Activated T-helper 2 cell treated with anti-CD3 and anti-CD28 coated beads, Interferon-gamma antibody, Interleukin-2, Interleukin-4, amounts not matched to agents 10 μg/mL and 5 μg/mL and 100 μg/mL, durations not matched to agents 14 hours and 24 hours and 36 hours (primary cell): ENCODE measurements around the gene CALCB. TPM values are rescaled to one million over a fixed set of nuclear protein-coding genes. Genes with fewer than 3 reads are reported as not detected.
"Not testable (repeated sequence)": the region's sequence is repeated elsewhere in the genome, so short reads cannot be mapped to it uniquely, and the experiment has no call there.

ENCODE experiments used
- DNase-seq: peaks from one replicate; pipeline ENCODE4 v3.0.0; 2021; ENCODE audit warnings: low spot score
- H3K27ac Mint-ChIP-seq: one replicate; pipeline ENCODE4 v1.8.0; 2021; ENCODE audit warnings: mixed read lengths
- H3K27me3 Mint-ChIP-seq: one replicate; pipeline ENCODE4 v1.8.0; 2021; ENCODE audit warnings: low read depth, mixed read lengths
- H3K36me3 Mint-ChIP-seq: one replicate; pipeline ENCODE4 v1.8.0; 2021; ENCODE audit warnings: low read depth, mixed read lengths
- H3K4me1 Mint-ChIP-seq: one replicate; pipeline ENCODE4 v1.8.0; 2021; ENCODE audit warnings: low read depth, mixed read lengths
- H3K4me3 Mint-ChIP-seq: one replicate; pipeline ENCODE4 v1.8.0; 2021; ENCODE audit warnings: low read depth, mild to moderate bottlenecking, moderate library complexity, mixed read lengths
- H3K9me3 Mint-ChIP-seq: one replicate; pipeline ENCODE4 v1.8.0; 2021; ENCODE audit warnings: mixed read lengths
- intact Hi-C: fragments of 100-400 bp; cut with micrococcal nuclease; formaldehyde crosslinking; loops from one replicate; pipeline ENCODE4 v1.15.1; 2023
- total RNA-seq: library from RNA; stranded (reverse); gene quantifications from 2 replicates; pipeline ENCODE4 v1.2.3, GENCODE V29; 2022

Gene CALCB
- total RNA-seq, 1 donor from 2014 or later: 0.73 TPM

DNA sequence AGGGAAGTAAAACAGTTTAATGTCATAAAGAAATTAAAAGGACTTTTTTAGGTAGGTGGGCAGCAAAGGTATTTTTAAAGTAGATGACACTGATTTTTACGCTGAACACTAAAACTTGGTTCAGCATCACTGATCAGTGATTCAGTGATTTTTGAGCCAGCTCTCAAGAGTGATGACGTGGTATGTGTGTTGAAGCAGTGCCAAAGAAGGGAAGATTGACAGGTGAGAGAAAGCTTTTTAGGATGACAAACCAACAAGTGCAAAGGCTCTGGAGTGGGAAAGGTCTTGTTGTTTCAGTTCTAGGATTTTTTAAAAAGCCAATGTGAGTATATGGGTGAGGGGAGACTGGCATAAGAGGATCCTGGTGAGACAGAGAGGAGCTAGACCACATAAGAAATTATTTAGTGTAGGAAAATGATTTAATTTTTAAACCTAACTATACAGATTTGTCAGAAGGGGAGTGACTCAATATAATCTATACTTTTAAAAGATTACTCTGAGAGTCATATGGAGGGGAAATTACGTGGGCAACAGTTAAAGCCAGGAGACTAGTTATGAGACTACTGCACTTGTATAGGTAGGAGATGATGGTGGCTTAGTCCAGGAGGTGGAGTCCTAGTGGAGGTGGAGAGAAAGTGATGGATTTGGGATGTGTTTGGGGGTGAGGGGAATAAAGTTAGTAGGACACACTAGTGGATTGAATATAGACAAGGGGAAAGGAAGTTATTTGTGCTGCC is 17.6 kb upstream of the CALCB start:
- H3K9me3 Mint-ChIP-seq: no peaks in the 10 kb centered on the region
- intact Hi-C loops: no loop called here
- no peak overlapping the region for H3K4me3 Mint-ChIP-seq
- H3K4me1 Mint-ChIP-seq: peaks cover 12% of the 10 kb centered on the region
- DNase-seq: no peak
- H3K27ac Mint-ChIP-seq: no peak overlapping the region
- no peaks in the 10 kb centered on the region for H3K27me3 Mint-ChIP-seq
- H3K36me3 Mint-ChIP-seq: no peaks in the 10 kb centered on the region

DNA sequence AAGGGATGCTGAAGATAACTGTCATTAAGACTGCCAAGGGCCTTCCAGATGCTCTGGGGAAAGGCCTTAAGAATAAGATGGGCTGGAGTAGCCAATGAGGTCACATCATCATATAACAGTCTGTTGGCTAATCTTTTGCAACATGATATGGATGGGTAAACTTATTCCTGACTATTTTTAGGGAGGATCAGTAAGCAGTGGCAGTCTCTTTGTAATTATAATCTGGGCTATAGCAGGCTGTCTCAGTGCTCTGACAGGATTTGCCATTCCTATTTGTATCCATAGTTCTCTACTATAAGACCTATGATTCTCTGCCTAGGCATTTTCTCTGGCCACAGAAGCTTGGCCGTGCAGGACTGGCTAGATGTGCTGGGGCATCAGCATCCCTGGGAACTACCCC is 16.1 kb upstream of the CALCB start:
- Mint-ChIP-seq H3K27me3 (peaks cover 4% of the 10 kb centered on the region), H3K4me3 (no peak overlapping the region), H3K9me3 (no peaks in the 10 kb centered on the region), H3K4me1 (peaks cover 12% of the 10 kb centered on the region), H3K27ac (no peak overlapping the region), H3K36me3 (no peaks in the 10 kb centered on the region)
- intact Hi-C loops: no loop called here
- DNase-seq: no peak

DNA sequence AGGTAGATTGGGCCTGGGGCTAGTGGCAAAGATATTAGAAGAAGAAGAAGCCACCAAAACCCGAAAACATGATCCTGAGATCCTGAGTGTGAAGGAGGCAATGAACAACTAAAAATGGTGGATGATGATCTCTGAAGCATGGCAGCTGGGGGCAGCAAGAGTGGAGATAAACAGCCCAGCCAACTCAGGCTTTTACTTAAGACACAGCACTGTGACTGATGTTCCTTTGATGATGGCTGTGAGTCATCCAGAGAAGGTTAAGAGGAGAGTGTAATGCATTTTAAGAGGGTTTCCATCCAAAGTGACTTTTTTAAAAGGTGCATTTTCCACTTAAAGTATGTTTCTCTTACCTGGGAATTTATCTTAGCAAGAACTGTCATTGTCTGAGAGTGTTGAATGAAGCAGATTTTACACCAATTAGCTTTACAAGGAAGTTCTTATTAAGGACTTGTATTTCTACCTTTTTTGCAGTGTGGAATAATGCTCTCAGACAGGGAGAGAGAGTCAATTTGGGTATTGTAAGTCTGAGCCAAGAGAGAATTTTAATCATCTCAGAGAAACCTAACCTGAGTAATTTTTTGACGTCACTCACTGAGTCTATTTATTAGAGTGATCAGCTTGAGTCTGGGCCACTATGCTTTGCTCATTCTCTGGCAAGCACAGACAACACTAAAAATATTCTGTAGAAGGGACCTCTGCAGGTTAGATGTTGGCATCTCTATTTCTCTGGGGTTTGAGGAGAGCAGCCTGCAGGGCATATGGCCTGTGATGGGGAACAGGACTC is 14.1 kb upstream of the CALCB start:
- Mint-ChIP-seq H3K27me3 (peaks cover 10% of the 10 kb centered on the region), H3K9me3 (no peaks in the 10 kb centered on the region), H3K36me3 (no peaks in the 10 kb centered on the region), H3K27ac (no peak overlapping the region), H3K4me3 (no peak overlapping the region), H3K4me1 (peaks cover under 1% of the 10 kb centered on the region)
- DNase-seq: no peak
- intact Hi-C loops: no loop called here

DNA sequence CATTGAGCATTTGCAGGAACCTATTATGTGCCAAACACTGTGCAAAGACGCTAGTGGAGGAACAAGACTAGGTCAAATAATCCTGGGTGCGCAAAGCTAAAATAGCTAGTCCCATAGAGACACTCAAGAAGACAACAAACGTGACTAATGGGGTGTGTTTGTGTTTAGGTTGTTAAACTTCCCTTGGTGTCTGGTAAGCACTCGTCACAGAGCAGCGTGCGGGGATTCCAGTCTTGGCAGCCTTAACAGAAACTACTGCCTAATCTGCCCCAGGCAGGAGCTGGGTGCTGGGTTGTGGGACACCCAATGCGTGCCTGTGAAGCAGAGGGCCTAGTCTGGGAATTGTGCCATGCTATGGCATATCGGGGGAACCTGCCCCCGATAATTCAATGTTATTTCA is 10.8 kb upstream of the CALCB start:
- DNase-seq: no peak
- Mint-ChIP-seq H3K9me3 (no peaks in the 10 kb centered on the region), H3K36me3 (no peaks in the 10 kb centered on the region), H3K27ac (no peak overlapping the region), H3K4me3 (no peak overlapping the region), H3K27me3 (peaks cover 21% of the 10 kb centered on the region), H3K4me1 (no peaks in the 10 kb centered on the region)
- intact Hi-C loops: no loop called here

DNA sequence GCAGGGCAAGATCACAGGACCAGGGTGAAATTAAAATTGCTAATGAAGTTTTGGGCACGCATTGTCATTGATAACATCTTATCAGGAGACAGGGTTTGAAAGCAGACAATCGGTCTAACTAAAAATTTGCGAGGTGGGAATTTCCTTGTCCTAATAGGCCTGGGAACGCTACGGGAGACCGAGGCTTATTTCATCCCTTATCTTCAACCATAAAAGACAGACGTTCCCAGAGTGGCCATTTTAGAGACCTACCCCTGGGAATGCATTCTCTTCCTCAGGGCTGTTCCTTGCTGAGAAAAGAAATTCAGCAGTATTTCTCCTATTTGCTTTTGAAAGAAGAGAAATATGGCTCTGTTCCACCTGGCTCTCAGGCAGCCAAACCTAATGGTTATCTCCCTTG is 3.6 kb upstream of the CALCB start:
- not testable (repeated sequence) for DNase-seq, H3K27ac Mint-ChIP-seq, H3K4me3 Mint-ChIP-seq, H3K36me3 Mint-ChIP-seq, H3K9me3 Mint-ChIP-seq
- Mint-ChIP-seq H3K4me1 (peaks cover 13% of the 10 kb centered on the region), H3K27me3 (peaks cover 27% of the 10 kb centered on the region)
- intact Hi-C loops: loop anchor here (10.0 kb wide), 1 partner anchor 545 kb away; the partner anchor contains the start of gene PSMA1

DNA sequence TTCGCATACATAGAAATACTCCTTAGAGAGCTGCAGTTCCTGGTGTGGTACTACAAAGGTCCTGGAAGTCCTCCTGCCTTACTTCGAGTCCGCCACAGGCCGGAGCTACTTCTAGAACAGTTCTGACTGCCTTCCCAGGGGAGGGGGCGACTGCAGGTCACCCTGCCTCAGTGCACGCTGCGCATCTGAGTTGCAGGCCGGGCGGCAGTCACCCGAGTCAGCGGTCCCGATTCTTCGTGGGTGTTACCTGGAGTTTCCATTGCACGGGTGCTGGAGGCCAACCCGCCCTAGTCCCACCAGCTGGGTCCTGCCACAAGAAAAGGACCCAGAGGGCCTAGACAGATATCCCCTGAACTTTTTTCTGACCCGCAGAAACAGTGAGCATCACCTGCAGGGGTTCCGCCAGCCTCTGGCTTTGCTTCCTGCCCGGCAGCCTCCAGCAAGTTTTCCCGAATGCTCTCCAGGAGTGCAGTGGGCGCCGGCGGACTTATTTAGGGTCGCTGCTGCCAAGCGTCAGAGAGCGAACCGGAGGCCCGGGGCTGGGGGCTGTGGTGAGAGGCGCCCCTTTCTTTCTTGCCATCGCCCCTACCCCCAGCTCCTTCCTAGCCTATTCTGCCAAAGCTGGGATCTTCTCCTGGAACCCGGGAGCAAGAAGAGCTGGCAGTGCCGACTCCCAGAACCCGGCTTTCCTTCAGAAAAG is 1.7 kb upstream of the CALCB start:
- Mint-ChIP-seq H3K27me3 (peaks cover 24% of the 10 kb centered on the region), H3K4me3 (no peak overlapping the region), H3K4me1 (peaks cover 13% of the 10 kb centered on the region), H3K9me3 (no peaks in the 10 kb centered on the region), H3K27ac (no peak overlapping the region), H3K36me3 (no peaks in the 10 kb centered on the region)
- intact Hi-C loops: loop anchor here (10.0 kb wide), 1 partner anchor 547 kb away; the partner anchor contains the start of gene PSMA1
- no peak for DNase-seq

DNA sequence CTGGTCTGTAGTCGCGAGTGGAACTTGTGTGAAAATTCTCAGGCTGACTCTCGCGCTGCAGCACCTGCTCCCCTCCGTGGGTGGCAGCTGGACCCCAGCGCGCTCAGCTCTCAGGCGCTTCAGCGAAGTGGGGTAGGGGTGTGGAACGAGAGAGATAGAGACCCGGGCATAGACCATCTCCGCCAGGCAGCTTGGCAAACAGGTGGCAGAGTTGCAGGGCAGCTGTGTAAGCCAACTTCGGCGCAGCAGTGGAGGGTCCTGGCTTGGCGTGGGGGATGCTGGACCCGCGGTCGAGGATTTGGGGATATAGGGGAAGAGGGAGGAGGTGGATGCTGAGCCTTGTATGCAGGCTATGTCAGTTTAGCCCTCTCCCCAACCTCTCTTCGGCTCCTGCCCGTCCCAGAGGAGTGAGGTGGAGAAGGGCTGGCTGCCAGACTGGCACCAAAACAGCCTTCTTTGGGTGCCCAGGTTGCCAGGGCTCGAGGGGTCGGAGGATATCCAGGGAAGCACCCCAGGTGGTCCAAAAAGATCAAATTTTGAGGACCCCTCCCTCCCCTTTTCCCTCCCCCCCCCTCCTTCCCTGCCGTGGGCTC is 746 bp upstream of the CALCB start:
- intact Hi-C loops: loop anchor here (10.0 kb wide), 1 partner anchor 548 kb away; the partner anchor contains the start of gene PSMA1
- Mint-ChIP-seq H3K9me3 (no peaks in the 10 kb centered on the region), H3K4me1 (peaks cover 13% of the 10 kb centered on the region), H3K4me3 (no peak overlapping the region), H3K36me3 (no peaks in the 10 kb centered on the region), H3K27me3 (peaks cover 29% of the 10 kb centered on the region), H3K27ac (no peak overlapping the region)
- no peak for DNase-seq

DNA sequence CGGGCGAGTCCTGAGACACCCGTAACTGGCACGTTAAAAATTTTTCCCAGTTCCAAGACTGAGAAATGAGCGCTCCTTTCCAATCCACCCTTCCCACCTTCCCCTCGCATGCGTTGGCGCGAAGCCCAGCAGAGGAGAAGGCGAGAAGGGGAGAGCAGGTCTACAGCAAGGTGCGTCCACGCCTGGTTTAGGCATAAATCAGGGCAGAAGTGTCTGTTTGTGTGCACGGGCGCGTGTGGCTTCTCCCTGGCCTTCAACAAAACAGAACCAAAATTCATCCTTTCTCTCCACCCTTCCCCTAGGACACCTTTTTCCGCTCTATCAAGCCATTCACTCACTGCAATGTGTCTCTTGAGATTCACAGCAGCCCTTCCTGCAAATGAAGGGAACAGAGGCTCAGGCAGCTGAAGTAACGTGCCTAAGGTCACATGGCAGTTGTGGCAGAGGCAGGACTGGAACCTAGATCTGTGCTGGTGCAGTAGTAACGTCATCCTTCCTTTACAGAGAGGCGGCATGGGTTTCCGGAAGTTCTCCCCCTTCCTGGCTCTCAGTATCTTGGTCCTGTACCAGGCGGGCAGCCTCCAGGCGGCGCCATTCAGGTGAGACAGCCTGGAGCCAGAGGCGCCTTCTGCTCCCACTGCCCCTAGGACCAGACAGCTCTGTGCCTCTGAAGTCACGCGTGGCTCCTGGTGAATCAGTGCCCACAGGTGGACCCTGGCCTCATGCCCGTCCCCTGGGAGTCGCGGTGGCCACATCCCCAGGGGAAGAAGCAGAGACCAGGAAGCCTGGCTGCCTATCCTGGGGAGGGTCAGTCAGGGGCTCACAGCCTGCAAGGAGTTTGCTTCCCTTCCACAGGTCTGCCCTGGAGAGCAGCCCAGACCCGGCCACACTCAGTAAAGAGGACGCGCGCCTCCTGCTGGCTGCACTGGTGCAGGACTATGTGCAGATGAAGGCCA is 1.1 kb downstream of the CALCB start:
- peak overlapping the region; percentile 78 for H3K4me3 Mint-ChIP-seq

DNA sequence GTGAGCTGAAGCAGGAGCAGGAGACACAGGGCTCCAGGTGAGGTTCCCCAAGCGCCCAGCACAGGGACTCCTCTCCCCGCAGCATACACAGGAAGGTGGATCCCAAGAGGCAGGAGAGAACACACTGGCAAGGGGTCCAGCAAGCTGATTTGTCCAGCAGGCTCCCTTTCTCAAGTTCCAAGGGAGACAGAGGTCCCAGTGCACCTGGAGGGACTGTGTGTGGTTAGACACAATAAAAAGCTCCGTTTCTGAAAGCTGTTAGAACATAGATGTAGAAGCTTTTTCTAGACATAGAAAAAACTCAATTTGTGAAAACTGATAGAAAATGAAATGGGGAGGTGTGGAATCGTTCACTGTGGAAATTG is 1.8 kb downstream of the CALCB start:
- peaks cover 13% of the 10 kb centered on the region for H3K4me1 Mint-ChIP-seq
- intact Hi-C loops: loop anchor here (1.0 to 10.0 kb wide), 4 partner anchors 36 to 550 kb away; partner anchors contain the start of gene PSMA1
- no peaks in the 10 kb centered on the region for H3K36me3 Mint-ChIP-seq
- H3K27me3 Mint-ChIP-seq: peaks cover 36% of the 10 kb centered on the region
- no peaks in the 10 kb centered on the region for H3K9me3 Mint-ChIP-seq
- no peak overlapping the region for H3K27ac Mint-ChIP-seq
- no peak for DNase-seq
- no peak overlapping the region for H3K4me3 Mint-ChIP-seq

More for the DNA sequence above, 1.1 kb downstream of the CALCB start:
- H3K36me3 Mint-ChIP-seq: no peaks in the 10 kb centered on the region
- DNase-seq: peak; percentile 78
- peaks cover 34% of the 10 kb centered on the region for H3K27me3 Mint-ChIP-seq
- H3K4me1 Mint-ChIP-seq: peaks cover 13% of the 10 kb centered on the region
- H3K9me3 Mint-ChIP-seq: no peaks in the 10 kb centered on the region
- intact Hi-C loops: loop anchor here (1.0 to 10.0 kb wide), 5 partner anchors 35 to 550 kb away; partner anchors contain the start of gene PSMA1
- peak overlapping the region; percentile 29 for H3K27ac Mint-ChIP-seq

DNA sequence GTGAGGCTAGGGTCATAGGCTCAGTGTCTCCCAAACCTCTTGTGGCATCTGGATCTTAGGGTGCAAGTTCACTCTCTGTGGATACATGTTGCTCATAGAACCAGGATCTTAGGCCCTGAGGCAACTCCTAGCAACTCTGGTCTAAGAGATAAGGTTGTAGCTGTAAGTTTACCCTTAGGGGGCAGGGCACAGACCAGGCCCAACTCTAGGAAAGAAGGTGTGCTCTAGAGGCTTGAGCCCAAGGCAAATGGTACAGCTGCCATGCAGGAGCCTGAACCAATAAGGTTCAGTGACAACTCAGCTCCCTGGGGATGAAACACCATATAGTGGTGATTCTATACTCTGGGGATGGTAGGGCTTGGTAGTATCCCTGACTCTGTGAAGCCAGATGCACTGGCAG is 17.8 kb downstream of the CALCB start:
- no peak overlapping the region for H3K27ac Mint-ChIP-seq
- peaks cover 25% of the 10 kb centered on the region for H3K27me3 Mint-ChIP-seq

DNA sequence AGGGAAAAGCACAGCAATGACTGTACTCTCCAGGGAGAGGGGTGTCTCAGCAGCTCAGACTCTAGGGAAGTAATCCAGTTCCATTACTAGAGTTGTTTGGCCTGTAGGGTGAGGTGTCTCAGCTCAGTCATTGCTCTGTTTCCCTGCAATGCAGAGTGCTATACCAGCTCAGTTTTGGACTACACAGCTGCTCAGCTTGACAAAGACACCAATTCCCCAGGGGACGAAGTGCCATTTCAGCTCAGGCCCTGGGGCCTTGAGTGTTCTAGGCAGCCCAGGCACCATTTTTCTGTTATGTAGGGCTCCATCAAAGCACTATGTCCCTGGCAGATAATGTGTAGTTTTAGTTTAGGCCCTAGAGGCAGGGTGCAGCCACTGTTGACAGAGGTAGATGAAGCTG is 18.2 kb downstream of the CALCB start:
- H3K36me3 Mint-ChIP-seq: no peaks in the 10 kb centered on the region
- H3K4me3 Mint-ChIP-seq: no peak overlapping the region
- intact Hi-C loops: no loop called here
- H3K9me3 Mint-ChIP-seq: no peaks in the 10 kb centered on the region
- H3K27ac Mint-ChIP-seq: no peak overlapping the region
- H3K27me3 Mint-ChIP-seq: peaks cover 22% of the 10 kb centered on the region
- no peak for DNase-seq
- peaks cover 2% of the 10 kb centered on the region for H3K4me1 Mint-ChIP-seq

More for the DNA sequence above, 17.8 kb downstream of the CALCB start:
- H3K4me1 Mint-ChIP-seq: peaks cover 2% of the 10 kb centered on the region
- DNase-seq: no peak
- H3K36me3 Mint-ChIP-seq: no peaks in the 10 kb centered on the region
- no peak overlapping the region for H3K4me3 Mint-ChIP-seq
- intact Hi-C loops: no loop called here
- no peaks in the 10 kb centered on the region for H3K9me3 Mint-ChIP-seq
